Activated CD8-positive, alpha-beta memory T cell treated with anti-CD3 and anti-CD28 coated beads, Interleukin-2, amount 50 U/mL, for 4 hours (primary cell): Measurements from ENCODE around the gene CCDC85B.

Experiments
- DNase-seq: peaks from one replicate; pipeline ENCODE4 v3.0.0-alpha.2; 2020

CCDC85B gene

DNA sequence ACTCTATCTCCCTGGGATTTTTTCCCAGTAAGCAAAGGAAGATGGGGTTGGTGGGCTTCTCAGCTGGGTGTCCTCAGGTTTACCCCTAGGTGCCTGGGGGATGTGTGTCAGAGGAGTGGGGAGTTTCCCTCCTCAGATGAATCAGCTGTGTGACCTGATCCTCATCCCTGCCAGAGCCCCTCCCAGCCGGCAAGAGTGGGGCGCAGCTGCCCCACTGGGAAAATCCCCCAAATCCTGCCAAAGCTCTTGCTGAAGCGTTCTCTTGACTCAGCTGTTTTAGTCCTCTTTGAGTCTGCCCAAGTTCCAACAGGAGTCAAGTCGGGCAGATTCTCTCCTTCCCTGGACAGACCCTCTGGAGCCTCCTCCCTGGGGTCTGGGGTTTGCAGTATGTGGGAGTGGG, 22.4 kb downstream of the CCDC85B start:
- no peak for DNase-seq

- DNase-seq = no peak
Observed at GRCh38 chr11:65915101-65915820, 24.8 kb downstream of the CCDC85B start.

GRCh38 chr11:65915821-65916251, 25.4 kb downstream of the CCDC85B start:
- peak; percentile 45 for DNase-seq

DNA sequence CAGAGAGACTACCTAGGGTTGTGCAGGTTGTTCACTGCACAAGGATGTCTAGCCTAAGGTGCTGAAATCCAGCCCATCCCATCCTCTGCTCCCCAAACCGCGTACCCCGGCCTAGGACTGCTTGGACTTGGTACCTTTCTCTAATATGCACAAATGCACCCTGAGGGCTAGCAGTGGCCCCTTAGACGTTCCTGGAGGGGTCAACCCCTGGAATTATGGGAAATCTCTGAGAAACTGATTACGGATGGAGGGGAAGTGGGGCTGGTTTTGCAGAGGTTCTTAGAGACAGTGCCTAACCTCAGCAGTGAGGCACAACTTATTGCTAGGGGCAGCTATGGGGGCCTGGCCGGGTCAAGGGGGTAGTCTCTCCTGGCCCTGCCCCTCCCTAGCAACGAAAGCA, 25.9 kb downstream of the CCDC85B start:
- no peak for DNase-seq

DNA sequence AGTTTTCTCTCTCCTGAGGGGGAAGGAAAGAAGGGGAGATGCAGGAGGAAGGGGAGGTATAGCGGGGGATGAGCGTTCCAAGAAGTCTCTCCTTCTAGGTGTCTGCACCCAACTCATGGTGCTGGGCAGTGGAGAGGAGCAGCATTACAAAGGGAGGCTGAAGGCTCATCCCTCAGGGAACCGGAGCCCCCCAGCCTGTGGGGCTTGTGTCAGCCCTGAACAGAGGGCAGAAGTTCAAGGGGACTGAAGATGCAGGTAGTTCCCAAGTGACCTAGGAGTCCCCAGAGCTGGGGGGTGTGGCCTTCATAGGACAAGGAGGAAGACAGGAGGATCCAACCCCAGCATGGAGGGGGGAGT, 26.6 kb downstream of the CCDC85B start:
- no peak for DNase-seq

DNA sequence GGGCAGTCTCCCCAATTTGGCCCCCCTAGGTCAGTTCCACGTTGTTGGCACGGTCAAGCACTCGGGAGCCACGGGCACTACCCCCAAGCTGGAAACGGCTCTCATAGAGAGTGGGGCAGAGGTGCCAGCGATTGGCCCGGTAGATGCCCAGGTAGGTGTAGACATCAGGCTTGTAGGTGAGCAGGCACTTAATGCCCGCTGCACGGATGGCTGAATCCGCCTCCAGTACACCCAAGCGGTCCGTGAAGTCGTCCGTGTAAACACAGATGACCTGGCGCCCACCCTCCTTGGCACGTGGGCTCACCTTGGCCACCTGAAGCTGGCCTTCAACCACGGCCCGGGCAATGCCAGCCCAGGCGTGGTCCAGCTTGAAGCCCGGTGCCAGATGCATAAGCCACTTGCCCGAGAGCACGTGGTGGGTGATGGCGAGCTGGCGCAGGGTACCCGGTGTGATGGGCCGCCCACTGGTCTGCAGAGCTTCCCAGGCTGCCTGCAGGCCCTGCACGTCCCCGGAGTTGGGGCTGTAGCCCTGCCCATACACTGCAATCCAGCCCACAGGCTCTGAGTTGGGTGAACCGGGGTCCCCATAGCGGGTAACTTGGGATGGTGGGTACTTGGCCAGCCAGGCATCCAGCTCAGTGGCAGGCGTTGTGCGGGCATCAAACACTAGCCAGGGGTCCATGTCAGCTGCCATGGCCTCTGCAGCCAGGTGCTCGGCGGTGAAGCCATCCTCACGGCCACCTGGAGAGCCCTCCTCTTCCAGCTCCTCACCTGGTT, 27.1 kb downstream of the CCDC85B start:
- no peak for DNase-seq

- no peak for DNase-seq
Observed at GRCh38 chr11:65918211-65919140, 28.0 kb downstream of the CCDC85B start, which contains the start of gene C11orf68. C11orf68 (minus strand) TSS chr11:65919062; CDS start chr11:65919031, 31 bp downstream.

- DNase-seq = peak; percentile 99
Observed at GRCh38 chr11:65919141-65919572, 28.7 kb downstream of the CCDC85B start, which contains the start of gene DRAP1. DRAP1 (plus strand) TSS chr11:65919426; CDS start chr11:65919502, 76 bp downstream.

GRCh38 chr11:65919573-65920371, 29.3 kb downstream of the CCDC85B start:
- peak; percentile 65 for DNase-seq

DNA sequence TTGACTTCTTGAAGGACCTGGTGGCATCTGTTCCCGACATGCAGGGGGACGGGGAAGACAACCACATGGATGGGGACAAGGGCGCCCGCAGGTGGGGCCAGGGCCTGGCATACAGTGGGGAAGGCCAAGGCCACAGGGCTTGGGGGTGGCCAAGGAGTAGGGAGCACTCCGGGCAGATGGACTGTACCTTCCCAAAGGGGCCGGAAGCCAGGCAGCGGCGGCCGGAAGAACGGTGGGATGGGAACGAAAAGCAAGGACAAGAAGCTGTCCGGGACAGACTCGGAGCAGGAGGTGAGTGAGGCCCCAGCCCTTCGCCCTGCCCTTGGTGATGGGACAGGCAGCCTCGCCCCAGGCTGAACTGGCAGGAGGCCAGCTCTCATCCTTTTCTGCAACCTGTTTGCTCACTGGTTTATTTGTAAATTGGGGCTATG, 29.9 kb downstream of the CCDC85B start:
- no peak for DNase-seq

DNA sequence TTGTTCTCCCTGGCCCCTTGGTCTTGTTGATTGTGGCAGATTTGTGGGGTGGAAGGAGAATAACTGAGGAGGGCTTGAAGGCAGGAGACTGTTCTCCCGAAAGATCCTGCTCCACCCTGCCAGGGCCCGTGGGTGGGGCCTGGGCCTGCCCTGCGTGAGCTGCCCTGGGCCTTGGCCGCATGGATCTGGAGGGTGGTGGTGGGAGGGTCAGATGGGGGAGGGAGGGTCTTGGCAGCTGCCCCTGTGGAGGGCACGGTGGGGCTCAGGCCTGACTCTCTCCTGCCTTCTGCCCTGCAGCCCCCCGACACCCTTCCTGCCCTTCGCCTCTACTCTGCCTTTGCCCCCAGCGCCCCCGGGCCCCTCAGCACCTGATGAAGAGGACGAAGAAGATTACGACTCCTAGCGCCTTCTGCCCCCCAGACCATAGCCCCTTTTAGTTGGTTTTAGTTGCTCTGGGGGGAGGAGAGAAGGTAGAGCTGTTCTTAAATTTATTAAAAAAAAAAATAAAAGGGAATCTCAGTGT, 30.6 kb downstream of the CCDC85B start:
- DNase-seq = no peak

DNA sequence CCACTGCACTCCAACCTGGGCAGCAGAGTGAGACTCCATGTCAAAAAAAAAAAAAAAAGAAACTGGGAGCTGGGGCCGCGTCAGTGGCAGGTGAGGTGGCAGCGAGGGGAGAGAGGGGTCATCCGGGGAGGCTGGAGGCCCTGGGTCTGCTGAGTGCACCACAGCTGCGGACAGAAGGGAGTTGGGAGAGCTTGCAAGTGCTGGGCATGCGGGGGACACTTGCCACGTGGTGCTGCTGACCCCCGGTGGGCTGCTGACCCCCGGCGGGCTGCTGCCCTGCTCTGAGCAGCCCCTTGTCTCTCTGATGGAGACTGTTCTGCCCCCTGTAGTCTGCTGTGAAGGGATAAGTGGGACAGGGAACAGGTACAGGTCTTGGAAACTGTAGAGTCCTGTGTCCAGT, 31.4 kb downstream of the CCDC85B start:
- no peak for DNase-seq

GRCh38 chr11:65922565-65922964, 32.1 kb downstream of the CCDC85B start:
- no peak for DNase-seq

DNA sequence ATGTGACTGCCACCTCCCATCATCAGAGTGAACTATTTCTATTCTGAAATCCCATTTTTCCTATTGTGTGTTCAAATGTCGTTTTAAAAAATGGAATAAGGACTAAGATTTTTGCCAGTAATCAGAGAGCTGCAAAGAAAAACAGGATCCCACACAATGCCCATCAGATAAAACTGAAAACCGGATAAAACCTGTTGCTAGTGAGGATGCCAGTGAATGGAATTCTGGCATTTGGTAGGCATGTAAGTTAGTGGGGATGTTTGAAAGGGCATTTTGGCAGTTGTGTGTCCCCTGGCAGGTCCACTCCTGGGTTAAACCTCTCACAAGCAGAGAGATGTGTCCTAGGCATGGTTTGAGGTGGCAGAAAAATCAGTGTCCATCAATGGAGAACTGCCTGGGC, 34.9 kb downstream of the CCDC85B start:
- DNase-seq = no peak

DNA sequence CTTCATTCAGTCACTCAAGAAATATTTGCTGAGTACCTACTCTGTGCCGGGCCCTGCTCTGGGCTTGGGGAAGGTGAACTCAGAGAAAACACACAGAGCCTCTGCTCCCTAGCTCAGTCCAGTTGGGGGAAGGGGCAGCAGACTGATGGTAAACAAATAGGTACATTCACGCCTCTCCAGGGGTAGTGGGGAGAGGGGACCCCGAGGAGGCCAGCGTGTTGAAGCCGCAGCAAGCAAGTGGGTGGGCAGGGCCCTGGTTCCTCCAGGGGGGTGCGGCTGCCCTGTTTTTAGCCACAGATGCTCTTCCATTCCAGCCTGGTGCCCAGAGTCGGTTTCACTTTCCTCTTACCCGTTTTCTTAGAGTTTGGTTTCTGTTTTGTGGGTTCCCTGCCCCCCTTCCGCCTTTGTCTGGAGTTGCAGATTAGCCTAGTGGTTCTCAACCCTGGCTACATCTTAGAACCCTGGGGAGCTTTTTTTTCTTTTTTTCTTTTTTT, 37.5 kb downstream of the CCDC85B start:
- peak; percentile 72 for DNase-seq

DNA sequence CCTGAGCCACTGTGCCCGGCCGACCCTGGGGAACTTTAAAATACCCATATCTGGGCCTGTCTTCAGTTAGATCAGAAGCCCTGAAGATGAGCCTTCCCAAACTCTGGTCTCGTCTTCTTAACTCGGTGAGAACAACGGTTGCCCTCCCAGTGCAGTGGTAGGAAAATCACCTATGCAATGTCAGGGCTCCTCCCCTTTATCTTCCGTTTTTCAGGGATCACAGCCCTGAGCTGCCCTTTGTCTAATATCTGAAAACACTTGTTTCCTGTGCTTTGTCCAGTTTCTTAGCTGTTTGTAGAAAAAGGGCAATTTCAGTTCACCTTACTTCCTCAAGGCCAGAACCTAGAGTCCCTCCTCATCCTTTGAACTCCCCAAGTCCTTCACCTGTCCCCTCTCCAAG, 38.2 kb downstream of the CCDC85B start:
- DNase-seq = no peak

DNA sequence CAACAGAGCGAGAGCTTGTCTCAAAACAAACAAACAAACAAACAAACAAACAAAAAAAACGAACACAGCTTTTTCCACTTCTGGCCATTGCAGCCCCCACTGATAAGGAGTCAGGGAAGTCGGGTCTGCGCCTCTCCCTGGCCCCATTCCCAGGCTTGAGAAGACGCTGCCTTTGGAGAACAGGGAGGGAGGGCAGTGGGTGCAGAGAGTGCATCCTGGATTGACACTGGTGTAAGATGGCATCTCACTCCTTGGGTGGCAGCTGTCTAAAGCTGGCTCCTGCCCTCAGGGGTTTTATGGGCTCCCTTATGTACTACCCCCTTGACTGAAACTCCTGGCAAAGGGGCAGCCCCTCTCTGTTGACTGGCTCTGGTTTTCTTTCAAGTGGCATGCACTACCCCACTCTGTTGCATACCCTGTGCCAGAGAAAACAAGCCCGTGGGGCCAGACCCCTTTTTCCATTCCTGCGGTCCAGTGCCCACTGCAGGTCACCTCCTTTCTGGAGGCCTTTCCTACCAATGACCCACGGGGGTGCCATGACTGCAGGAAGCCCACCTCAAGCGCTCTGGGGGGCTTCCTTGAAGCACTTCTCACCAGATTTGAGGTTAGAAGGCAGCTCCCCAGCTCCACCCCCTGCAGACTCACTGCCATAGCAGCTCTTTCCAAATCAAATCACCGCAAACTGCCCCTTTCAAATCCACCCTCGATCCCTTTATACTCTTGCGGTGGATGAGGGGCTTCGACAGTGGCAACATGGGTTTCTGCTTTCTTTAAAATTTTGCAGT, 41.5 kb downstream of the CCDC85B start:
- no peak for DNase-seq

- DNase-seq = no peak
Observed at GRCh38 chr11:65932558-65932919, 42.1 kb downstream of the CCDC85B start.

DNA sequence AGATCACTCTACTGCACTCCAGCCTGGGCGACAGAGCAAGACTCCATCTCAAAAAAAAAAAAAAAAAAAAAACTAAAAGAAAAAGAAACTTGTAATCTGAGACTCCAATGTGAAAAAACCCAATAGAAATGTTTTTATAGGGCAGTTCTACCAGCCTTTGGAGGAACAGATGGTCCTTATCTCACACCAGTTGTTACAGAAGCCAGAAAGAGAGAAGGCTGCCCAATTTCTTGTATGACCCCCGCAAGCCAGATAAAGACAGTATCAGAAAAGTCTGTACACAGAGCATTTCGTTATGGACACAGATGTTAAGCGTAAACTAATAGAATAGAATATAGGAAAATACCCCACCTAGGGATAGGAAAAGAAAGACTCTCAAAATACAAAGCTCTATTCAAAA, 43.5 kb downstream of the CCDC85B start:
- no peak for DNase-seq

DNA sequence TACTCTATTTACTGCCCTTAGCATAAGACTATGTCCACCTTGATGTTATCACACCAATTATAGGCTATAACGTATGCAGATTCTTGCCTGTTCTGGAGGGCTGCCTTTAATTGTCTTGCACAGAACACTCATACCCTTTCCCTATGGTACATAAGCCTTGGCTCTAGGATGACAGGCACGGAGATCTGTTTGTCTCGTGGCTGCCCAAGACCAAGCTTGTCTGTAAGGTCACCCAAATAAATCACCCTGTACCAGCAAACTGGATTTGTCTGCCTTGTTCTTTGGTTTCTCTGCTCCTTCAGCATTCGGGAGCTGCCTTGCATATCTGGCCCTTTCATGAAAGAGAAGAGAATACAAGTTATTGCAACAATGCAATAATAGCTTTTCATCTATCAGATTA, 47.3 kb downstream of the CCDC85B start:
- DNase-seq = no peak
